Measurements from ENCODE around the gene ANXA2R. TPM values are rescaled to one million over a fixed set of nuclear protein-coding genes. Genes with fewer than 3 reads are reported as not detected.
"Not testable (repeated sequence)": the region's sequence is repeated elsewhere in the genome, so short reads cannot be mapped to it uniquely, and the experiment has no call there.

Gene ANXA2R
- total and polyA plus RNA-seq, 2 donors (not counting 1 experiment from before 2014, with no cell fraction given) = 0.61 to 1.8 TPM

- peaks cover 28% of the 10 kb centered on the region for H3K79me2 ChIP-seq (ENCODE audit: control insufficient read depth, insufficient read depth, low read length)
- H4K20me1 ChIP-seq (ENCODE audit: control insufficient read depth, extremely low read depth, insufficient read depth, low read length); H3K4me3 ChIP-seq (replicated peaks in 1 of 4; ENCODE audit: control extremely low read depth in 1 of 4, insufficient read depth in 1 of 4, low read depth in 3 of 4, low read length in 4 of 4): not testable (repeated sequence)
Measured at GRCh38 chr5:43055098-43055497, 15.0 kb upstream of the ANXA2R start.

GRCh38 chr5:43051684-43052083 is 11.6 kb upstream of the ANXA2R start:
- TF ChIP-seq CTCF (conservative IDR thresholded peaks at IDR 0.05 in 1 of 2, IDR thresholded peaks at IDR 0.05 in 1 of 2; ENCODE audit: low read depth in 1 of 2, low read length in 2 of 2) (no peak), EZH2 (IDR thresholded peaks at IDR 0.05; ENCODE audit: low read length, missing control alignments) (no peak)
- Histone ChIP-seq H4K20me1 (ENCODE audit: control insufficient read depth, extremely low read depth, insufficient read depth, low read length) (no peaks in the 10 kb centered on the region), H3K4me1 (ENCODE audit: control insufficient read depth, extremely low read depth, insufficient read depth, low read length) (no peaks in the 10 kb centered on the region), H3K9ac (ENCODE audit: insufficient read depth, low read length) (no peak overlapping the region), H3K9me3 (ENCODE audit: control insufficient read depth, insufficient read depth, low read depth, low read length) (no peaks in the 10 kb centered on the region), H3K27ac (ENCODE audit: insufficient read depth, low read length) (no peak overlapping the region), H3K79me2 (ENCODE audit: control insufficient read depth, insufficient read depth, low read length) (peaks cover 38% of the 10 kb centered on the region), H3K36me3 (ENCODE audit: control insufficient read depth, insufficient read depth, low read length) (no peaks in the 10 kb centered on the region), H3K27me3 (ENCODE audit: control insufficient read depth, insufficient read depth, low read length) (no peaks in the 10 kb centered on the region), H3K4me3 (replicated peaks in 1 of 4; ENCODE audit: control extremely low read depth in 1 of 4, insufficient read depth in 1 of 4, low read depth in 3 of 4, low read length in 4 of 4) (no peak overlapping the region), H3K4me2 (ENCODE audit: extremely low read depth, insufficient read depth, low read length) (no peak overlapping the region), H2AFZ (ENCODE audit: low read length) (no peak overlapping the region)
- DNase-seq (ENCODE audit: low read depth in 2 of 2) = no peak

More at GRCh38 chr5:43055098-43055497, 15.0 kb upstream of the ANXA2R start:
- H3K9ac ChIP-seq (ENCODE audit: insufficient read depth, low read length); H2AFZ ChIP-seq (ENCODE audit: low read length); H3K27ac ChIP-seq (ENCODE audit: insufficient read depth, low read length); DNase-seq (ENCODE audit: low read depth in 2 of 2); H3K4me2 ChIP-seq (ENCODE audit: extremely low read depth, insufficient read depth, low read length); H3K9me3 ChIP-seq (ENCODE audit: control insufficient read depth, insufficient read depth, low read depth, low read length); H3K36me3 ChIP-seq (ENCODE audit: control insufficient read depth, insufficient read depth, low read length); H3K4me1 ChIP-seq (ENCODE audit: control insufficient read depth, extremely low read depth, insufficient read depth, low read length); H3K27me3 ChIP-seq (ENCODE audit: control insufficient read depth, insufficient read depth, low read length): not testable (repeated sequence)

- Histone ChIP-seq H3K4me3 (replicated peaks in 1 of 4; ENCODE audit: control extremely low read depth in 1 of 4, insufficient read depth in 1 of 4, low read depth in 3 of 4, low read length in 4 of 4) (no peak overlapping the region), H3K27ac (ENCODE audit: insufficient read depth, low read length) (no peak overlapping the region), H3K9ac (ENCODE audit: insufficient read depth, low read length) (no peak overlapping the region), H3K79me2 (ENCODE audit: control insufficient read depth, insufficient read depth, low read length) (peaks cover 45% of the 10 kb centered on the region), H3K36me3 (ENCODE audit: control insufficient read depth, insufficient read depth, low read length) (no peaks in the 10 kb centered on the region), H3K4me1 (ENCODE audit: control insufficient read depth, extremely low read depth, insufficient read depth, low read length) (no peaks in the 10 kb centered on the region), H3K27me3 (ENCODE audit: control insufficient read depth, insufficient read depth, low read length) (no peaks in the 10 kb centered on the region), H2AFZ (ENCODE audit: low read length) (no peak overlapping the region), H4K20me1 (ENCODE audit: control insufficient read depth, extremely low read depth, insufficient read depth, low read length) (no peaks in the 10 kb centered on the region), H3K4me2 (ENCODE audit: extremely low read depth, insufficient read depth, low read length) (no peak overlapping the region), H3K9me3 (ENCODE audit: control insufficient read depth, insufficient read depth, low read depth, low read length) (no peaks in the 10 kb centered on the region)
- DNase-seq (ENCODE audit: low read depth in 2 of 2) = no peak
- no peak for TF ChIP-seq EZH2 (IDR thresholded peaks at IDR 0.05; ENCODE audit: low read length, missing control alignments)
- no peak for TF ChIP-seq CTCF (conservative IDR thresholded peaks at IDR 0.05 in 1 of 2, IDR thresholded peaks at IDR 0.05 in 1 of 2; ENCODE audit: low read depth in 1 of 2, low read length in 2 of 2)
Measured at GRCh38 chr5:43050384-43050783, 10.3 kb upstream of the ANXA2R start.
